ENCODE measurements around the gene NPAS3.
A peak's percentile ranks its signal among the peaks of the same experiment; 100 is the strongest.

Gene NPAS3

GRCh38 chr14:33686218-33686617 lies 747.5 kb downstream of the NPAS3 start:
- TF ChIP-seq, protein P1, sequence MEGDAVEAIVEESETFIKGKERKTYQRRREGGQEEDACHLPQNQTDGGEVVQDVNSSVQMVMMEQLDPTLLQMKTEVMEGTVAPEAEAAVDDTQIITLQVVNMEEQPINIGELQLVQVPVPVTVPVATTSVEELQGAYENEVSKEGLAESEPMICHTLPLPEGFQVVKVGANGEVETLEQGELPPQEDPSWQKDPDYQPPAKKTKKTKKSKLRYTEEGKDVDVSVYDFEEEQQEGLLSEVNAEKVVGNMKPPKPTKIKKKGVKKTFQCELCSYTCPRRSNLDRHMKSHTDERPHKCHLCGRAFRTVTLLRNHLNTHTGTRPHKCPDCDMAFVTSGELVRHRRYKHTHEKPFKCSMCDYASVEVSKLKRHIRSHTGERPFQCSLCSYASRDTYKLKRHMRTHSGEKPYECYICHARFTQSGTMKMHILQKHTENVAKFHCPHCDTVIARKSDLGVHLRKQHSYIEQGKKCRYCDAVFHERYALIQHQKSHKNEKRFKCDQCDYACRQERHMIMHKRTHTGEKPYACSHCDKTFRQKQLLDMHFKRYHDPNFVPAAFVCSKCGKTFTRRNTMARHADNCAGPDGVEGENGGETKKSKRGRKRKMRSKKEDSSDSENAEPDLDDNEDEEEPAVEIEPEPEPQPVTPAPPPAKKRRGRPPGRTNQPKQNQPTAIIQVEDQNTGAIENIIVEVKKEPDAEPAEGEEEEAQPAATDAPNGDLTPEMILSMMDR (IDR thresholded peaks at IDR 0.05; ENCODE audit: low read depth, low read length, missing control alignments) = no peak
- DNase-seq (ENCODE audit: low read depth) = no peak
- no peak overlapping the region for H3K4me3 ChIP-seq (ENCODE audit: low read depth, low read length)
- in situ Hi-C loops (cut with HindIII; ENCODE audit: low sequenced_read_pairs) = no loop called here

DNA sequence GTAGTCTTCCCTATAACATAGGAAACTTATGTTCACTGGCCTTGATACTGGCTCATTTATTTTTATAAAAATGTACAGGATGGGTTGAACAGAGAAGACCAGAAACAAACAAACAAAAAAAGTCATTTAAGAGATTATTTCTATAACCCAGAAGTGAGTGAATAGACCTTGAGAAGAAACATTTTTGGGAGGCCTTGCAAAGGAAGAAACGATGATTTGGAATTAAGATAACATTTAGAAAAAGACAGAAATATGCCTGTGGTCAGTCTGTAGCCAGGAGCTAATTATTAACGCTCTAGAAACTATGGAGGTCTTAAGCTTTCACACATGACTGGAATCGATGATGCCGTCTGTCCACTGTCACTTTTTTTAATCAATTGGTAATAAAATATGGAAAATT lies 748.2 kb downstream of the NPAS3 start:
- in situ Hi-C loops (cut with HindIII; ENCODE audit: low sequenced_read_pairs) = no loop called here
- DNase-seq (ENCODE audit: low read depth) = no peak
- TF ChIP-seq, protein P1 (IDR thresholded peaks at IDR 0.05; ENCODE audit: low read depth, low read length, missing control alignments) = no peak
- H3K4me3 ChIP-seq (ENCODE audit: low read depth, low read length) = no peak overlapping the region

- TF ChIP-seq, protein P1 (IDR thresholded peaks at IDR 0.05; ENCODE audit: low read depth, low read length, missing control alignments) = no peak
- in situ Hi-C loops (cut with HindIII; ENCODE audit: low sequenced_read_pairs) = no loop called here
- no peak overlapping the region for H3K4me3 ChIP-seq (ENCODE audit: low read depth, low read length)
- no peak for DNase-seq (ENCODE audit: low read depth)
These were observed 751.0 kb downstream of the NPAS3 start for GRCh38 chr14:33689680-33690079.

GRCh38 chr14:33691907-33692306 lies 753.2 kb downstream of the NPAS3 start:
- in situ Hi-C loops (cut with HindIII; ENCODE audit: low sequenced_read_pairs) = no loop called here
- H3K4me3 ChIP-seq (ENCODE audit: low read depth, low read length) = no peak overlapping the region
- no peak for DNase-seq (ENCODE audit: low read depth)
- TF ChIP-seq, protein P1 (IDR thresholded peaks at IDR 0.05; ENCODE audit: low read depth, low read length, missing control alignments) = no peak

DNA sequence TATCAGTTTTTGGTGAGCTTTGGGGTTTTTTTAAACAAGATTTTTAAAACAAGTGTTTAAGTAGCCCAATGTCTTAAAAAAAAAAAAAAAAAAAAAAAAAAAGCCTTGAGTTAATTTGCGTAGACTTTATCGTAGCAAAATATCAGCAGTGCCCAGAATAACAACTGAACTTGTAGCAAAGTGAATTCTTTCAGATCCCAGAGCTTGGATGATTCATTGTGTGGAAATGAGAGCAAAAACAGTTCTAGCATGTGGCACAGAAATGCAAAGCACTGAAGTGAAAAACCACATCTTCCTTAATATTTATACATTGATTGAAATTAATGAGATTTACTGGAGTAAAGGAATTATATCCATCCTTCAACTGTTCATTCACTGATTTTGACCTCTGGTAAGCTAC lies 754.1 kb downstream of the NPAS3 start:
- H3K4me3 ChIP-seq (ENCODE audit: low read depth, low read length) = no peak overlapping the region
- DNase-seq (ENCODE audit: low read depth) = peak; percentile 92
- in situ Hi-C loops (cut with HindIII; ENCODE audit: low sequenced_read_pairs) = no loop called here
- TF ChIP-seq, protein P1 (IDR thresholded peaks at IDR 0.05; ENCODE audit: low read depth, low read length, missing control alignments) = no peak

DNA sequence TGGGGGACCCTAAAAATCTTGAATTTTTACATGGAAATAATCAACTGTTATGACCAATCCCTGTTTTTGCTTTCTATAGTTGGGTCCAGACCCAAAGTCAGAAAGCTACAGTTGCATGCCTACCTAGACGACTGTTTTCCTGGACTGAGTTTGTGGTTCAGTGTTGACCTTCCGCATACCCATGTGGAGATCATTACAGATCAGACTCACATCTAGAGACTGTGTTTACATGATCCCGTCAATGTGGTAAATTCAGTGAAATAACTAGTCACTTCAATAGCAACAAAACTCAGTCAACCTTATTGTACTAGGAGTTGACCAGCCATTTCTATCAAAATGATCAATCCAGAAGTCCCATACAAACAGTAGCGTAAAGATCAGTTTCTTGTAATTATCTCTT lies 754.6 kb downstream of the NPAS3 start:
- in situ Hi-C loops (cut with HindIII; ENCODE audit: low sequenced_read_pairs) = no loop called here
- DNase-seq (ENCODE audit: low read depth) = peak; percentile 65
- TF ChIP-seq, protein P1 (IDR thresholded peaks at IDR 0.05; ENCODE audit: low read depth, low read length, missing control alignments) = no peak
- no peak overlapping the region for H3K4me3 ChIP-seq (ENCODE audit: low read depth, low read length)

DNA sequence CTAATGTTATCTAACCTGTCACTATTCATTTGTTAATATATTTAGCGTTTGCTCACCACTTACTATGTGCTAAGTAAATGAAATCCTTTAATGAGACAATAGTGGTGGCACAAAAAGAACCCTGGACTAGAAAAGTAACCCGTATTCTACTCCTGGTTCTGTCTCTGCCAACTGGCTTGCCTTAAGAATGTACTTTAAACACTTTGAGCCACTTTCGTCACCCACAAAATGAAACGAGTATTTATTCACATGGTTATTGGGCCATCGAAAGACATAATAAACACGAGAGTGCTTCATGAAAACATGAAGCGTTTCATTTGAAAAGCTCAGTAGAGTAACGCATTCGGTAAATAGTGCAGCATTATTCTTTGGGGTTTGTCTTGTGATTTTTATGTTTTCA lies 757.5 kb downstream of the NPAS3 start:
- no peak overlapping the region for H3K4me3 ChIP-seq (ENCODE audit: low read depth, low read length)
- in situ Hi-C loops (cut with HindIII; ENCODE audit: low sequenced_read_pairs) = no loop called here
- TF ChIP-seq, protein P1 (IDR thresholded peaks at IDR 0.05; ENCODE audit: low read depth, low read length, missing control alignments) = no peak
- no peak for DNase-seq (ENCODE audit: low read depth)

Data from astrocyte of the cerebellum (primary cell).